Small intestine (tissue), 7 donors: ENCODE results near the gene ADAD2. TPM values are rescaled to one million over a fixed set of nuclear protein-coding genes. Genes with fewer than 3 reads are reported as not detected.

ENCODE experiments used
- DNase-seq, 2 donors: peaks; one replicate each; pipeline versions ENCODE4 v3.0.0 to v3.0.0-alpha.2; 2013
- FAIRE-seq: peaks from 2 replicates; lab custom pipeline; 2012; peaks lifted over from hg19 to GRCh38; lab: Jason Lieb, UNC
- H3K27ac ChIP-seq, 3 donors: one replicate each; pipeline ENCODE4 v1.5.1; 2013; ENCODE audit warnings: low read length in 2 of 3, mild to moderate bottlenecking in 2 of 3, control low read depth in 1 of 3, inconsistent platforms in 1 of 3, low read depth in 1 of 3, moderate library complexity in 1 of 3
- H3K27me3 ChIP-seq, 3 donors: one replicate each; pipeline ENCODE4 v1.6.1; 2013; ENCODE audit warnings: low read length in 3 of 3, inconsistent platforms in 1 of 3; ENCODE audit not compliant: control insufficient read depth in 3 of 3, insufficient read depth in 3 of 3
- H3K36me3 ChIP-seq, 3 donors: one replicate each; pipeline ENCODE4 v1.6.1; 2013; ENCODE audit warnings: low read length in 3 of 3, inconsistent platforms in 1 of 3, low read depth in 1 of 3, mild to moderate bottlenecking in 1 of 3, moderate library complexity in 1 of 3; ENCODE audit not compliant: control insufficient read depth in 3 of 3, insufficient read depth in 2 of 3
- H3K4me1 ChIP-seq, 3 donors: one replicate each; pipeline ENCODE4 v1.6.1; 2013; ENCODE audit warnings: low read length in 2 of 3, inconsistent platforms in 1 of 3, low read depth in 1 of 3, mild to moderate bottlenecking in 1 of 3, moderate library complexity in 1 of 3; ENCODE audit not compliant: control insufficient read depth in 3 of 3, insufficient read depth in 2 of 3
- H3K4me3 ChIP-seq, 3 donors: one replicate each; pipeline ENCODE4 v1.5.1; 2013; ENCODE audit warnings: low read length in 3 of 3, control low read depth in 1 of 3, inconsistent platforms in 1 of 3, low read depth in 1 of 3, mild to moderate bottlenecking in 1 of 3, moderate library complexity in 1 of 3
- H3K9me3 ChIP-seq, 2 donors: one replicate each; pipeline ENCODE4 v1.6.1; 2013; ENCODE audit warnings: low read depth in 1 of 2, low read length in 1 of 2; ENCODE audit not compliant: control insufficient read depth in 2 of 2, insufficient read depth in 1 of 2
- WGBS, 3 donors: extraction: QIAGEN DNeasy Blood & Tissue Kit; methylation state at CpG; one replicate each; pipeline ENCODE4 v1.1.7; 2013; 5-methylcytosine and 5-hydroxymethylcytosine counted together
- polyA plus RNA-seq, 4 donors: library from polyadenylated mRNA; stranded (reverse) in 3 of 4; unstranded in 1 of 4; fragments of 200-250 nt in 3 of 4; fragments of 120-200 nt in 1 of 4; gene quantifications; one replicate each; pipeline versions ENCODE4 v1.2.1 to v1.2.3, GENCODE V29; 2013
- donor health status: healthy with polysubstance abuse.
- donor health status: control.
- donor health status: control.
- donor health status: Bipolar disorder and iron deficiency.
- donor health status: healthy.

Gene ADAD2
- polyA plus RNA-seq, 4 donors: 0.22 to 0.27 TPM; not detected in 2

- no peaks in the 10 kb centered on the region for H3K36me3 ChIP-seq
- no peaks in the 10 kb centered on the region for H3K4me1 ChIP-seq
- no peak overlapping the region for H3K4me3 ChIP-seq
- H3K27me3 ChIP-seq: peaks cover 0 to 4% (median 0%) of the 10 kb centered on the region in 3 donors
- H3K27ac ChIP-seq: no peak overlapping the region
- 73 to 82% (median 77%) methylated on average over 8 of the region's 8 CpGs for WGBS, 3 donors
- no peak for FAIRE-seq
- no peaks in the 10 kb centered on the region for H3K9me3 ChIP-seq
- no peak for DNase-seq
Measured at GRCh38 chr16:84226026-84226425, 35.1 kb downstream of the ADAD2 start.

GRCh38 chr16:84227548-84227947, 36.6 kb downstream of the ADAD2 start:
- H3K27me3 ChIP-seq: peaks cover 0 to 4% (median 0%) of the 10 kb centered on the region in 3 donors
- no peaks in the 10 kb centered on the region for H3K4me1 ChIP-seq
- no peak for DNase-seq
- H3K27ac ChIP-seq: no peak overlapping the region
- WGBS, 3 donors: 85 to 87% (median 86%) methylated on average over 6 of the region's 6 CpGs
- no peak overlapping the region for H3K4me3 ChIP-seq
- no peak for FAIRE-seq
- H3K9me3 ChIP-seq: no peaks in the 10 kb centered on the region
- no peaks in the 10 kb centered on the region for H3K36me3 ChIP-seq

GRCh38 chr16:84228256-84228838, 37.4 kb downstream of the ADAD2 start:
- no peak for FAIRE-seq
- Histone ChIP-seq H3K27me3 (peaks cover 0 to 2% (median 0%) of the 10 kb centered on the region in 3 donors), H3K27ac (no peak overlapping the region), H3K4me1 (no peaks in the 10 kb centered on the region), H3K36me3 (no peaks in the 10 kb centered on the region), H3K9me3 (no peaks in the 10 kb centered on the region), H3K4me3 (no peak overlapping the region)
- DNase-seq: no peak
- WGBS, 3 donors: 41 to 71% (median 57%) methylated on average over 18 of the region's 18 CpGs

- Histone ChIP-seq H3K36me3 (no peaks in the 10 kb centered on the region), H3K27ac (no peak overlapping the region), H3K4me1 (peaks cover 0 to under 1% (median 0%) of the 10 kb centered on the region in 3 donors), H3K27me3 (peaks cover 0 to 2% (median 0%) of the 10 kb centered on the region in 3 donors), H3K4me3 (no peak overlapping the region), H3K9me3 (no peaks in the 10 kb centered on the region)
- DNase-seq (no peak), FAIRE-seq (no peak)
- WGBS, 3 donors: 89 to 91% (median 90%) methylated on average over 11 of the region's 11 CpGs
Measured at GRCh38 chr16:84229471-84229870, 38.5 kb downstream of the ADAD2 start.

GRCh38 chr16:84232060-84232459, 41.1 kb downstream of the ADAD2 start:
- Histone ChIP-seq H3K4me3 (no peak overlapping the region), H3K36me3 (no peaks in the 10 kb centered on the region), H3K27ac (no peak overlapping the region), H3K27me3 (peaks cover 0 to 2% (median 0%) of the 10 kb centered on the region in 3 donors), H3K9me3 (no peaks in the 10 kb centered on the region), H3K4me1 (peaks cover 0 to 4% (median 0%) of the 10 kb centered on the region in 3 donors)
- no peak for DNase-seq
- FAIRE-seq: no peak
- 88 to 93% (median 89%) methylated on average over 5 of the region's 5 CpGs for WGBS, 3 donors

GRCh38 chr16:84232969-84233368, 42.0 kb downstream of the ADAD2 start:
- no peak for FAIRE-seq

GRCh38 chr16:84233748-84234147, 42.8 kb downstream of the ADAD2 start:
- Histone ChIP-seq H3K4me1 (peaks cover 0 to 4% (median 0%) of the 10 kb centered on the region in 3 donors), H3K4me3 (no peak overlapping the region), H3K9me3 (no peaks in the 10 kb centered on the region), H3K27me3 (peaks cover 0 to under 1% (median 0%) of the 10 kb centered on the region in 3 donors), H3K27ac (no peak overlapping the region), H3K36me3 (no peaks in the 10 kb centered on the region)
- FAIRE-seq: no peak
- 81 to 85% (median 81%) methylated on average over 9 of the region's 9 CpGs for WGBS, 3 donors
- no peak for DNase-seq

More at GRCh38 chr16:84232969-84233368, 42.0 kb downstream of the ADAD2 start:
- H3K4me1 ChIP-seq: peaks cover 0 to 4% (median 0%) of the 10 kb centered on the region in 3 donors
- no peak overlapping the region for H3K27ac ChIP-seq
- H3K9me3 ChIP-seq: no peaks in the 10 kb centered on the region
- H3K27me3 ChIP-seq: peaks cover 0 to 2% (median 0%) of the 10 kb centered on the region in 3 donors
- no peak for DNase-seq
- H3K36me3 ChIP-seq: no peaks in the 10 kb centered on the region
- H3K4me3 ChIP-seq: no peak overlapping the region
- 80 to 95% (median 90%) methylated on average over 5 of the region's 5 CpGs for WGBS, 3 donors

- FAIRE-seq: no peak
- Histone ChIP-seq H3K9me3 (no peaks in the 10 kb centered on the region), H3K27ac (no peak overlapping the region), H3K4me1 (peaks cover 0 to 4% (median 0%) of the 10 kb centered on the region in 3 donors), H3K4me3 (no peak overlapping the region), H3K36me3 (no peaks in the 10 kb centered on the region), H3K27me3 (no peaks in the 10 kb centered on the region)
- DNase-seq: peak; percentile 60 to 77
- WGBS, 3 donors: 36 to 55% (median 46%) methylated on average over 21 of the region's 21 CpGs
Measured at GRCh38 chr16:84234321-84235241, 43.6 kb downstream of the ADAD2 start.
